ENCODE results near the gene PON3. TPM values are rescaled to one million over a fixed set of nuclear protein-coding genes. Genes with fewer than 3 reads are reported as not detected.

Gene PON3
- total RNA-seq, 1 experiment from 2014 or later = not detected

- DNase-seq (no peak), ATAC-seq (no peak)
- peak overlapping the region; percentile 79 for H3K27ac ChIP-seq (ENCODE audit: low read length)
- H3K4me2 ChIP-seq (ENCODE audit: low read length) = peak overlapping the region; percentile 97
- peaks cover 23% of the 10 kb centered on the region for H3K4me1 ChIP-seq (ENCODE audit: insufficient read depth, low read length)
- H4K20me1 ChIP-seq (ENCODE audit: low read length) = no peaks in the 10 kb centered on the region
- intact Hi-C loops (cut with micrococcal nuclease) = loop anchor here (2.0 kb wide), 2 partner anchors 35 to 171 kb away; no protein-coding TSS in a partner anchor
- no peaks in the 10 kb centered on the region for H3K9me3 ChIP-seq (ENCODE audit: low read length)
- H3K9ac ChIP-seq (ENCODE audit: low read length) = peak overlapping the region; percentile 92
- peak overlapping the region; percentile 98 for H2AFZ ChIP-seq (ENCODE audit: low read length)
- POLR2A ChIA-PET (ENCODE audit: unreplicated experiment) = no interaction called here
- BruUV-seq (replicated peaks) = TSS peak; percentile 93
- TF ChIP-seq CTCF (conservative IDR thresholded peaks at IDR 0.05; ENCODE audit: low read depth, low read length) (no peak), EZH2 (IDR thresholded peaks at IDR 0.05; ENCODE audit: low read length, unreplicated experiment) (no peak), EZH2phosphoT487 (IDR thresholded peaks at IDR 0.05; ENCODE audit: borderline replicate concordance, low read length) (no peak)
- no peaks in the 10 kb centered on the region for H3F3A ChIP-seq (ENCODE audit: low read length, unreplicated experiment)
- CTCF ChIA-PET = no interaction called here
- no peaks in the 10 kb centered on the region for H3K9me2 ChIP-seq (replicated peaks; ENCODE audit: low read length)
- H3K79me2 ChIP-seq (ENCODE audit: low read length) = peaks cover 27% of the 10 kb centered on the region
- no peaks in the 10 kb centered on the region for H3K36me3 ChIP-seq (ENCODE audit: low read depth, low read length)
- H3K4me3 ChIP-seq (ENCODE audit: low read length) = peak overlapping the region; percentile 90
- no peaks in the 10 kb centered on the region for H3K27me3 ChIP-seq (ENCODE audit: low read length)
These were observed 39.2 kb upstream of the PON3 start for GRCh38 chr7:95435422-95435780.

- ATAC-seq (peak; percentile 99), DNase-seq (peak; percentile 85)
- Histone ChIP-seq H3K4me2 (ENCODE audit: low read length) (peak within 1 kb of the TSS; percentile 97), H3K79me2 (ENCODE audit: low read length) (peaks cover 27% of the 10 kb centered on the region), H3K36me3 (ENCODE audit: low read depth, low read length) (no peaks in the 10 kb centered on the region), H3K27ac (ENCODE audit: low read length) (peak within 1 kb of the TSS; percentile 79), H3K9me3 (ENCODE audit: low read length) (no peaks in the 10 kb centered on the region), H3K4me3 (ENCODE audit: low read length) (peak within 1 kb of the TSS; percentile 90), H3K4me1 (ENCODE audit: insufficient read depth, low read length) (peaks cover 23% of the 10 kb centered on the region), H3K9ac (ENCODE audit: low read length) (peak within 1 kb of the TSS; percentile 92), H3F3A (ENCODE audit: low read length, unreplicated experiment) (no peaks in the 10 kb centered on the region), H3K27me3 (ENCODE audit: low read length) (no peaks in the 10 kb centered on the region), H2AFZ (ENCODE audit: low read length) (peak within 1 kb of the TSS; percentile 98), H3K9me2 (replicated peaks; ENCODE audit: low read length) (no peaks in the 10 kb centered on the region), H4K20me1 (ENCODE audit: low read length) (no peaks in the 10 kb centered on the region)
- POLR2A ChIA-PET (ENCODE audit: unreplicated experiment) = interaction anchor here (0.6 kb wide), 3 partner anchors 163 to 782 kb away, joined by 3 read pairs; no protein-coding TSS in a partner anchor
- no TSS peak for BruUV-seq (replicated peaks)
- CTCF ChIA-PET = no interaction called here
- no peak for TF ChIP-seq EZH2 (IDR thresholded peaks at IDR 0.05; ENCODE audit: low read length, unreplicated experiment)
- TF ChIP-seq EZH2phosphoT487 (IDR thresholded peaks at IDR 0.05; ENCODE audit: borderline replicate concordance, low read length) = no peak
- TF ChIP-seq CTCF (conservative IDR thresholded peaks at IDR 0.05; ENCODE audit: low read depth, low read length) = no peak
- intact Hi-C loops (cut with micrococcal nuclease) = loop anchor here (2.0 kb wide), 2 partner anchors 36 to 170 kb away; no protein-coding TSS in a partner anchor
These were observed 38.6 kb upstream of the PON3 start, which contains the start of gene PON2 for GRCh38 chr7:95434557-95435421. TSS of gene PON2 (minus strand) at chr7:95435028. CDS start at chr7:95434951, 77 bp downstream.
